Measurements from ENCODE around the gene DNAH2. TPM values are rescaled to one million over a fixed set of nuclear protein-coding genes. Genes with fewer than 3 reads are reported as not detected.

Gene DNAH2
- total and polyA plus RNA-seq, 2 of the 4 experiments (the other 2 are of a cell fraction): under 0.01 to 0.02 TPM

- Histone ChIP-seq H3K9ac (ENCODE audit: low read depth, low read length) (no peak overlapping the region), H2BK20ac (ENCODE audit: low read depth, low read length) (no peak overlapping the region), H2AK9ac (replicated peaks; ENCODE audit: low read depth, low read length, poor library complexity) (no peak overlapping the region), H3K27me3 (ENCODE audit: control insufficient read depth, insufficient read depth, low read length) (peaks cover 67% of the 10 kb centered on the region), H3K4ac (ENCODE audit: low read depth, low read length) (no peak overlapping the region), H3K27ac (ENCODE audit: insufficient read depth, low read length) (no peak overlapping the region), H4K5ac (ENCODE audit: low read depth, low read length) (no peak overlapping the region), H2AK5ac (ENCODE audit: low read depth, low read length) (no peak overlapping the region), H4K8ac (ENCODE audit: low read depth in 2 of 2, low read length in 2 of 2) (no peak overlapping the region), H3K18ac (ENCODE audit: low read depth, low read length) (no peak overlapping the region), H3K4me3 (ENCODE audit: insufficient read depth, low read depth, low read length) (peak overlapping the region; percentile 73), H3K79me1 (ENCODE audit: low read depth in 1 of 2, low read length in 2 of 2) (no peaks in the 10 kb centered on the region), H2BK5ac (ENCODE audit: low read depth, low read length, poor library complexity, severe bottlenecking) (no peak overlapping the region), H3K36me3 (ENCODE audit: control insufficient read depth, insufficient read depth, low read length) (no peaks in the 10 kb centered on the region), H3K4me1 (ENCODE audit: control insufficient read depth, insufficient read depth, low read length) (peaks cover 5% of the 10 kb centered on the region; the same call in 1 of the 2 replicates), H3K56ac (ENCODE audit: extremely low read depth, insufficient read depth, low read length) (no peak overlapping the region), H3K14ac (replicated peaks; ENCODE audit: low read depth, low read length) (no peak overlapping the region), H2AFZ (replicated peaks; ENCODE audit: low read length, poor library complexity) (peak overlapping the region; percentile 98), H4K20me1 (ENCODE audit: insufficient read depth, low read length) (no peaks in the 10 kb centered on the region; the same call in 1 of the 2 replicates), H2BK120ac (ENCODE audit: low read depth, low read length) (no peak overlapping the region), H2BK15ac (ENCODE audit: low read depth, low read length) (no peak overlapping the region), H3K4me2 (ENCODE audit: low read depth, low read length) (peak overlapping the region; percentile 88), H3K23ac (ENCODE audit: low read depth, low read length) (no peak overlapping the region), H3K9me1 (ENCODE audit: insufficient read depth, low read length) (0 out of 2 replicates have a peak, but pooled peaks cover 4% of the 10 kb centered on the region), H4K91ac (ENCODE audit: insufficient read depth, low read depth, low read length) (no peak overlapping the region), H3K9me3 (ENCODE audit: control insufficient read depth, insufficient read depth, low read length) (no peaks in the 10 kb centered on the region)
- intact Hi-C loops (cut with micrococcal nuclease) (loop anchor here (1.0 kb wide), 1 partner anchor 84 kb away; no protein-coding TSS in a partner anchor), in situ Hi-C loops (cut with MboI; ENCODE audit: low sequenced_read_pairs) (no loop called here), dilution Hi-C loops (cut with HindIII; ENCODE audit: low sequenced_read_pairs, unreplicated experiment) (no loop called here)
- CTCF ChIA-PET: interaction anchor here (0.6 kb wide), 1 partner anchor 16 kb away, joined by 4 read pairs; no protein-coding TSS in a partner anchor
- DNase-seq: no peak
- WGBS, 2 experiments (ENCODE audit: extremely low coverage in 2 of 2, insufficient read length in 1 of 2): 4% methylated on average over 9 of the region's 16 CpGs; no CpG with 5 or more reads in 1 of the 2 experiments
- no TSS peak for BruUV-seq (replicated peaks)
- ATAC-seq (ENCODE audit: low read depth): peak; percentile 3; the same call in 1 of the 2 replicates
- POLR2A ChIA-PET (ENCODE audit: unreplicated experiment): no interaction called here
- TF ChIP-seq USF2 (IDR thresholded peaks at IDR 0.05; ENCODE audit: low read depth, low read length): no peak
- no peak for TF ChIP-seq CTCF (conservative IDR thresholded peaks at IDR 0.05; ENCODE audit: low read depth, low read length)
- TF ChIP-seq FOS (IDR thresholded peaks at IDR 0.05; ENCODE audit: low read depth, low read length): no peak
- no peak for TF ChIP-seq CEBPB (IDR thresholded peaks at IDR 0.05; ENCODE audit: low read depth, low read length)
- no peak for TF ChIP-seq MAFK (IDR thresholded peaks at IDR 0.05; ENCODE audit: low read depth, low read length)
- no peak for TF ChIP-seq NFE2L2 (IDR thresholded peaks at IDR 0.05; ENCODE audit: low read depth, low read length)
- no peak for TF ChIP-seq RCOR1 (IDR thresholded peaks at IDR 0.05; ENCODE audit: insufficient replicate concordance, low read length)
- no peak for TF ChIP-seq MAZ (IDR thresholded peaks at IDR 0.05; ENCODE audit: borderline replicate concordance, low read depth, low read length)
- no peak; the same call in 1 of the 2 replicates for TF ChIP-seq BHLHE40 (IDR thresholded peaks at IDR 0.05; ENCODE audit: low read depth, low read length)
- no peak for TF ChIP-seq CHD1 (IDR thresholded peaks at IDR 0.05; ENCODE audit: low read depth, low read length)
- no peak for TF ChIP-seq RAD21 (IDR thresholded peaks at IDR 0.05; ENCODE audit: low read length)
- TF ChIP-seq POLR2A (IDR thresholded peaks at IDR 0.05; ENCODE audit: low read depth, low read length): no peak
- TF ChIP-seq ELK1 (IDR thresholded peaks at IDR 0.05; ENCODE audit: borderline replicate concordance, low read depth, low read length): no peak
- TF ChIP-seq SMC3 (IDR thresholded peaks at IDR 0.05; ENCODE audit: low read depth, low read length): no peak
- no peak for TF ChIP-seq RFX5 (IDR thresholded peaks at IDR 0.05; ENCODE audit: low read depth, low read length)
- no peak for TF ChIP-seq MXI1 (IDR thresholded peaks at IDR 0.05; ENCODE audit: borderline replicate concordance, low read depth, low read length)
These were observed 309 bp downstream of the DNAH2 start for GRCh38 chr17:7717756-7718350.
